D721Med (cell line): ENCODE results near the gene TMPRSS9.

Experiments used
- DNase-seq: peaks from one replicate; pipeline ENCODE4 v3.0.0; 2011; ENCODE audit warnings: low spot score; ENCODE audit not compliant: insufficient read length
- FAIRE-seq: peaks from 2 replicates; lab custom pipeline; 2011; peaks lifted over from hg19 to GRCh38; lab: Jason Lieb, UNC
- CTCF ChIP-seq: IDR thresholded peaks from 2 replicates; pipeline ENCODE4 v1.5.1; 2012; ENCODE audit warnings: mild to moderate bottlenecking, control low read depth; ENCODE audit not compliant: insufficient read depth; ENCODE audit errors: missing control alignments

TMPRSS9 gene

GRCh38 chr19:2375353-2376121 lies 15.5 kb downstream of the TMPRSS9 start:
- no peak for FAIRE-seq
- no peak for DNase-seq
- TF ChIP-seq CTCF, result no peak

GRCh38 chr19:2376784-2377519 lies 16.9 kb downstream of the TMPRSS9 start:
- no peak for FAIRE-seq
- TF ChIP-seq CTCF, result no peak
- no peak for DNase-seq

- TF ChIP-seq CTCF, result no peak
- FAIRE-seq (no peak), DNase-seq (no peak)
These were observed 20.5 kb downstream of the TMPRSS9 start for GRCh38 chr19:2380567-2380966.

GRCh38 chr19:2381148-2381820 lies 21.2 kb downstream of the TMPRSS9 start:
- DNase-seq (no peak), FAIRE-seq (no peak)
- no peak for TF ChIP-seq CTCF

GRCh38 chr19:2382530-2383222 lies 22.6 kb downstream of the TMPRSS9 start:
- DNase-seq, result no peak
- no peak for TF ChIP-seq CTCF

GRCh38 chr19:2385053-2385721 lies 25.1 kb downstream of the TMPRSS9 start:
- FAIRE-seq, result no peak
- no peak for DNase-seq
- TF ChIP-seq CTCF, result no peak

More at GRCh38 chr19:2382530-2383222, 22.6 kb downstream of the TMPRSS9 start:
- no peak for FAIRE-seq
